CD8-positive, alpha-beta memory T cell (primary cell): ENCODE data around the gene MPPED2. TPM values are rescaled to one million over a fixed set of nuclear protein-coding genes. Genes with fewer than 3 reads are reported as not detected.

Experiments used
- CTCF ChIA-PET: fragments of 350-600 bp; sonication (Branson Sonifier 250); formaldehyde crosslinking; loops from one replicate; lab custom pipeline; 2021; ENCODE audit warnings: antibody characterized with exemption; lab: Charles Lee
- POLR2A ChIA-PET: fragments of 350-600 bp; sonication (Branson Sonifier 250); formaldehyde crosslinking; loops from one replicate; lab custom pipeline; 2021; ENCODE audit warnings: antibody characterized with exemption; lab: Charles Lee
- DNase-seq, 5 donors: peaks; one replicate each; pipeline versions ENCODE4 v3.0.0 to v3.0.0-alpha.2; 2020 to 2022; ENCODE audit warnings: mixed read lengths in 1 of 5
- H3K27ac ChIP-seq: one replicate; pipeline ENCODE4 v1.7.0; 2013; ENCODE audit warnings: low read depth, mild to moderate bottlenecking, low read length, moderate library complexity
- H3K27me3 ChIP-seq: 2 replicates; pipeline ENCODE4 v1.7.0; 2013; ENCODE audit warnings: low read length, mild to moderate bottlenecking; ENCODE audit not compliant: insufficient read depth, poor library complexity, severe bottlenecking
- H3K36me3 ChIP-seq: 2 replicates; pipeline ENCODE4 v1.7.0; 2013; ENCODE audit warnings: mild to moderate bottlenecking, low read length, moderate library complexity; ENCODE audit not compliant: insufficient read depth
- H3K4me1 ChIP-seq: 2 replicates; pipeline ENCODE4 v1.7.0; 2013; ENCODE audit warnings: mild to moderate bottlenecking, low read length, moderate library complexity; ENCODE audit not compliant: insufficient read depth
- H3K4me3 ChIP-seq: 2 replicates; pipeline ENCODE4 v1.7.0; 2013; ENCODE audit warnings: mild to moderate bottlenecking, low read length
- H3K9me3 ChIP-seq: 2 replicates; pipeline ENCODE4 v1.7.0; 2013; ENCODE audit warnings: mild to moderate bottlenecking, low read length
- H3K27ac Mint-ChIP-seq, 8 donors: one replicate each; pipeline ENCODE4 v1.8.0; 2020 to 2021; ENCODE audit warnings: mixed read lengths in 8 of 8, mild to moderate bottlenecking in 6 of 8, inconsistent platforms in 3 of 8, moderate library complexity in 3 of 8
- H3K27me3 Mint-ChIP-seq, 2 donors: one replicate each; pipeline ENCODE4 v1.8.0; 2020 to 2021; ENCODE audit warnings: mixed read lengths in 2 of 2, mild to moderate bottlenecking in 1 of 2, moderate library complexity in 1 of 2
- H3K36me3 Mint-ChIP-seq, 3 donors: one replicate each; pipeline ENCODE4 v1.8.0; 2020 to 2021; ENCODE audit warnings: mixed read lengths in 3 of 3, inconsistent platforms in 1 of 3, mild to moderate bottlenecking in 1 of 3
- H3K4me1 Mint-ChIP-seq, 3 donors: one replicate each; pipeline ENCODE4 v1.8.0; 2020 to 2021; ENCODE audit warnings: mixed read lengths in 3 of 3, inconsistent platforms in 1 of 3, mild to moderate bottlenecking in 1 of 3
- H3K4me3 Mint-ChIP-seq, 7 donors: one replicate each; pipeline ENCODE4 v1.8.0; 2020 to 2021; ENCODE audit warnings: mixed read lengths in 7 of 7, mild to moderate bottlenecking in 6 of 7, moderate library complexity in 4 of 7, inconsistent platforms in 2 of 7
- H3K9me3 Mint-ChIP-seq, 5 donors: one replicate each; pipeline ENCODE4 v1.8.0; 2020 to 2022; ENCODE audit warnings: mixed read lengths in 5 of 5, mild to moderate bottlenecking in 3 of 5, moderate library complexity in 2 of 5, inconsistent platforms in 1 of 5
- polyA plus RNA-seq: library from polyadenylated mRNA; unstranded; fragments of 300-500 nt; fragmentation: Illumina TruSeq; gene quantifications from one replicate; pipeline ENCODE4 v1.2.3, GENCODE V29; 2021
- total RNA-seq, 2 experiments: library from RNA; stranded (reverse); gene quantifications; one replicate each; pipeline ENCODE4 v1.2.3, GENCODE V29; 2021

The MPPED2 gene
- total and polyA plus RNA-seq, 3 experiments from 2014 or later = 1.1 TPM; not detected in 2

GRCh38 chr11:30368394-30368793 lies 217.8 kb downstream of the MPPED2 start:
- Mint-ChIP-seq H3K4me1 (no peaks in the 10 kb centered on the region), H3K36me3 (no peaks in the 10 kb centered on the region), H3K4me3 (no peak overlapping the region), H3K27me3 (peaks cover 0 to 6% of the 10 kb centered on the region in 2 donors), H3K27ac (no peak overlapping the region), H3K9me3 (no peaks in the 10 kb centered on the region)
- no peaks in the 10 kb centered on the region for H3K9me3 ChIP-seq
- H3K36me3 ChIP-seq = no peaks in the 10 kb centered on the region
- DNase-seq = no peak
- H3K27me3 ChIP-seq = no peaks in the 10 kb centered on the region
- H3K27ac ChIP-seq = no peak overlapping the region
- H3K4me1 ChIP-seq = no peaks in the 10 kb centered on the region
- H3K4me3 ChIP-seq = no peak overlapping the region
- CTCF ChIA-PET = no interaction called here
- POLR2A ChIA-PET = no interaction called here

DNA sequence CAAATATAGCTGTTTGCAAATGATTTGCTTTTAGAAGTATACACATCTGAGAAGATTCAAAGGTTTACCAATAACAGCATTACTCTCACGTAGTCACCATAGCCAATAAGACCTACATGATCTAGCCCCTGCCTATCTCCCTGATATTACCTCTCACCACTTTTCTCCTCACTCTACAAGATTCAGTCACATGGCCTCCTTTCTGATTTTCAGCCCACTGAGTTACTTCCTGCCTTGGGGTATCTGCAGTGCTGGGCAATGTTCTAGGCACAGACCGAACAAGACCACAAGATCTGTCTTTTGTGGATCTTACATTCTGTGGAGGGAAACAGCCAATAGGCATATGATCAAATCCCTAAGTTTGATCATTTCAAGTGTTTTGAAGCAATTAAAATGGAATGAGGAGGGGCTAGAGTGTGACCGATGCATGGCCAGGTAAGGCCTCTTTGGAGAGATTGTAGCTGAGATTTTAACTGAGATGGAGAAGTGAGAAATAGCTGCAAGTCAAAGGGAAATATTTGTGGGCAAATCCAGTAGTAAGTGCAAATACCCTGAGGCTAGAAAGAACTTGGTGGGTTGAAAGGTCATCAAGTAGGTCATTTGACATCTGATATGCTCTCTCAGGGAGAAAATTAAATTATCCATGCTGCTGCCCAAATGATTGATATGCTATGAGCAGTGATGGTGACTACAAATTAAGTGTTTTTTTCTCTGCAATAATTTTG lies 220.2 kb downstream of the MPPED2 start:
- Histone ChIP-seq H3K4me1 (no peaks in the 10 kb centered on the region), H3K4me3 (no peak overlapping the region), H3K9me3 (no peaks in the 10 kb centered on the region), H3K27ac (no peak overlapping the region), H3K36me3 (no peaks in the 10 kb centered on the region), H3K27me3 (no peaks in the 10 kb centered on the region)
- Mint-ChIP-seq H3K36me3 (no peaks in the 10 kb centered on the region), H3K27ac (peak overlapping the region in 1 of 8 donors; percentile 33), H3K4me3 (no peak overlapping the region), H3K9me3 (no peaks in the 10 kb centered on the region), H3K4me1 (no peaks in the 10 kb centered on the region), H3K27me3 (peaks cover 0 to 3% of the 10 kb centered on the region in 2 donors)
- ChIA-PET POLR2A (no interaction called here), CTCF (no interaction called here)
- no peak for DNase-seq

GRCh38 chr11:30364837-30365482 lies 221.2 kb downstream of the MPPED2 start:
- Histone ChIP-seq H3K4me3 (no peak overlapping the region), H3K9me3 (no peaks in the 10 kb centered on the region), H3K4me1 (no peaks in the 10 kb centered on the region), H3K36me3 (no peaks in the 10 kb centered on the region), H3K27ac (no peak overlapping the region), H3K27me3 (no peaks in the 10 kb centered on the region)
- Mint-ChIP-seq H3K4me1 (no peaks in the 10 kb centered on the region), H3K9me3 (no peaks in the 10 kb centered on the region), H3K36me3 (no peaks in the 10 kb centered on the region), H3K4me3 (no peak overlapping the region), H3K27ac (no peak overlapping the region), H3K27me3 (no peaks in the 10 kb centered on the region)
- no peak for DNase-seq
- CTCF ChIA-PET = no interaction called here
- POLR2A ChIA-PET = no interaction called here

GRCh38 chr11:30364139-30364836 lies 221.9 kb downstream of the MPPED2 start:
- H3K36me3 Mint-ChIP-seq = no peaks in the 10 kb centered on the region
- Histone ChIP-seq H3K4me1 (no peaks in the 10 kb centered on the region), H3K27me3 (no peaks in the 10 kb centered on the region), H3K36me3 (no peaks in the 10 kb centered on the region), H3K4me3 (no peak overlapping the region), H3K9me3 (no peaks in the 10 kb centered on the region), H3K27ac (no peak overlapping the region)
- no peaks in the 10 kb centered on the region for H3K9me3 Mint-ChIP-seq
- H3K4me3 Mint-ChIP-seq = no peak overlapping the region
- DNase-seq = no peak
- H3K4me1 Mint-ChIP-seq = no peaks in the 10 kb centered on the region
- no peaks in the 10 kb centered on the region for H3K27me3 Mint-ChIP-seq
- POLR2A ChIA-PET = no interaction called here
- CTCF ChIA-PET = no interaction called here
- no peak overlapping the region for H3K27ac Mint-ChIP-seq

DNA sequence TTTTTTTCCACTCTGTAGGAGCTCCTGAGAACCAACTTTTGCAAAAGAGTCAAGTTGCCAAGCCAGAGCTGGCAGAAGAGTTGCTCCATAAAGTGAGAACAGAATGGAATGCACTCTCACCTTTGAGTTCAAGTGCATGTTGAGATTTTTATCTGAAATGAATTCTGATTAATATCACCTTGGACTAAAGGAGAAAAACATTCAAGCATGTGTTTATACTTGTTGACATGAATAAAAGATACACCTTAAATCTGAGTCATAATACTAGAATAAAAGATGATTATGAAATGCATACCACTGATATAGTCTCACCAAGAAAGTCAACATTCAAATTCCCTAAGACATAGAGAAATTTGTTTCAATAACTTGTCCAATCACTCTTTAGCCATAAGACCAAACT lies 225.4 kb downstream of the MPPED2 start:
- H3K4me1 ChIP-seq = no peaks in the 10 kb centered on the region
- H3K9me3 ChIP-seq = no peaks in the 10 kb centered on the region
- CTCF ChIA-PET = no interaction called here

More for the DNA sequence above, 225.4 kb downstream of the MPPED2 start:
- no peak overlapping the region for H3K4me3 Mint-ChIP-seq
- no peak overlapping the region for H3K27ac Mint-ChIP-seq
- H3K4me3 ChIP-seq = no peak overlapping the region
- no peaks in the 10 kb centered on the region for H3K36me3 ChIP-seq
- H3K27me3 Mint-ChIP-seq = peaks cover 2 to 16% of the 10 kb centered on the region in 2 donors
- H3K27ac ChIP-seq = no peak overlapping the region
- POLR2A ChIA-PET = no interaction called here
- no peaks in the 10 kb centered on the region for H3K4me1 Mint-ChIP-seq
- H3K36me3 Mint-ChIP-seq = peaks cover 0 to 3% (median 0%) of the 10 kb centered on the region in 3 donors
- H3K27me3 ChIP-seq = no peaks in the 10 kb centered on the region
- no peak for DNase-seq
- H3K9me3 Mint-ChIP-seq = peaks cover 0 to 2% (median 0%) of the 10 kb centered on the region in 5 donors
